ENCODE results near the gene CCDC85C. TPM values are rescaled to one million over a fixed set of nuclear protein-coding genes. Genes with fewer than 3 reads are reported as not detected.

CCDC85C gene

GRCh38 chr14:99454246-99454645 lies 149.8 kb downstream of the CCDC85C start:
- H2BK120ac ChIP-seq (ENCODE audit: low read depth, low read length): no peak overlapping the region
- H3K4ac ChIP-seq (ENCODE audit: low read depth, low read length): no peak overlapping the region
- no peak overlapping the region for H2BK5ac ChIP-seq (ENCODE audit: low read length)
- H3K27me3 ChIP-seq (ENCODE audit: insufficient read depth, low read length, poor library complexity): no peaks in the 10 kb centered on the region
- H3K18ac ChIP-seq (ENCODE audit: low read length): no peak overlapping the region
- no peaks in the 10 kb centered on the region for H3K4me1 ChIP-seq (ENCODE audit: control insufficient read depth, low read depth, low read length)
- H3K23ac ChIP-seq (ENCODE audit: low read length): no peak overlapping the region
- no peaks in the 10 kb centered on the region for H3K79me2 ChIP-seq (ENCODE audit: control insufficient read depth, insufficient read depth, low read length)
- H3K56ac ChIP-seq (ENCODE audit: low read length): no peak overlapping the region
- no peak overlapping the region for H3K27ac ChIP-seq (ENCODE audit: low read depth, low read length)
- H3K79me1 ChIP-seq (ENCODE audit: low read length): peaks cover 3% of the 10 kb centered on the region
- no peak overlapping the region for H3K9ac ChIP-seq (ENCODE audit: low read length)
- no peak overlapping the region for H3K4me2 ChIP-seq (ENCODE audit: low read length)
- no peak overlapping the region for H2AK5ac ChIP-seq (ENCODE audit: low read length)
- H2BK15ac ChIP-seq (replicated peaks; ENCODE audit: low read depth): no peak overlapping the region
- no peak overlapping the region for H4K8ac ChIP-seq (ENCODE audit: low read depth, low read length)
- no peak overlapping the region for H3K4me3 ChIP-seq (ENCODE audit: low read length)
- peaks cover 4% of the 10 kb centered on the region for H3K36me3 ChIP-seq (ENCODE audit: control insufficient read depth, insufficient read depth, low read length)
- no peak overlapping the region for H4K5ac ChIP-seq (ENCODE audit: low read length)
- DNase-seq: no peak
- no CpG with 5 or more reads among the region's 3 CpGs for WGBS (ENCODE audit: extremely low coverage, insufficient coverage, low lambda C conversion rate)

- Histone ChIP-seq H3K36me3 (ENCODE audit: control insufficient read depth, insufficient read depth, low read length) (peaks cover 6% of the 10 kb centered on the region), H2BK120ac (ENCODE audit: low read depth, low read length) (no peak overlapping the region), H3K4me3 (ENCODE audit: low read length) (no peak overlapping the region), H3K4me1 (ENCODE audit: control insufficient read depth, low read depth, low read length) (no peaks in the 10 kb centered on the region), H3K4ac (ENCODE audit: low read depth, low read length) (no peak overlapping the region), H2BK15ac (replicated peaks; ENCODE audit: low read depth) (no peak overlapping the region), H2BK5ac (ENCODE audit: low read length) (no peak overlapping the region), H3K56ac (ENCODE audit: low read length) (no peak overlapping the region), H3K18ac (ENCODE audit: low read length) (no peak overlapping the region), H3K9ac (ENCODE audit: low read length) (no peak overlapping the region), H4K8ac (ENCODE audit: low read depth, low read length) (no peak overlapping the region), H3K79me1 (ENCODE audit: low read length) (peaks cover 6% of the 10 kb centered on the region), H2AK5ac (ENCODE audit: low read length) (no peak overlapping the region), H3K79me2 (ENCODE audit: control insufficient read depth, insufficient read depth, low read length) (no peaks in the 10 kb centered on the region), H3K23ac (ENCODE audit: low read length) (no peak overlapping the region), H3K27ac (ENCODE audit: low read depth, low read length) (no peak overlapping the region), H3K4me2 (ENCODE audit: low read length) (no peak overlapping the region), H4K5ac (ENCODE audit: low read length) (no peak overlapping the region), H3K27me3 (ENCODE audit: insufficient read depth, low read length, poor library complexity) (no peaks in the 10 kb centered on the region)
- DNase-seq: no peak
- no CpG with 5 or more reads among the region's 4 CpGs for WGBS (ENCODE audit: extremely low coverage, insufficient coverage, low lambda C conversion rate)
Observed at GRCh38 chr14:99452968-99453367, 151.0 kb downstream of the CCDC85C start.

DNA sequence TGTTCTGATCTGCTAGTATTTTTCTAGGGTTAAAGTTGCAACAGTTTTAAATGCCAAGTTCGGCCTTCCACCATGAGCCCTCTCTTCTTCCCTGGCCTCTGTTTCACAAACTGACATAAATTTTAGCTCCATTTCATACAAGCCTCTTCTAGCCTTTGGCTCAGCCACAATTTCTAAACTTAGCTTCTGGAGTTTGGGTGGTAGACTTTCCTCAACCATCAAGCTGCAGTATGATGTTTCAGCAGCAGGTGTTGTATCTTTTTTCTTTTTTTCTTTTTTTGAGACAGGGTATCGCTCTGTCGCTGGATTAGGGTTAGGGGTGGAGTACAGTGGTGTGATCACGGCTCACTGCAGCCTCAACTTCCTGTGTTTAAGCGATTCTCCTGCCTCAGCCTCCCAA lies 152.8 kb downstream of the CCDC85C start:
- Histone ChIP-seq H3K27me3 (ENCODE audit: insufficient read depth, low read length, poor library complexity) (no peaks in the 10 kb centered on the region), H2AK5ac (ENCODE audit: low read length) (no peak overlapping the region), H3K18ac (ENCODE audit: low read length) (no peak overlapping the region), H4K5ac (ENCODE audit: low read length) (no peak overlapping the region), H3K56ac (ENCODE audit: low read length) (no peak overlapping the region), H3K4me3 (ENCODE audit: low read length) (no peak overlapping the region), H3K4me1 (ENCODE audit: control insufficient read depth, low read depth, low read length) (no peaks in the 10 kb centered on the region), H3K36me3 (ENCODE audit: control insufficient read depth, insufficient read depth, low read length) (peaks cover 4% of the 10 kb centered on the region), H3K4ac (ENCODE audit: low read depth, low read length) (no peak overlapping the region), H2BK5ac (ENCODE audit: low read length) (no peak overlapping the region), H3K4me2 (ENCODE audit: low read length) (no peak overlapping the region), H4K8ac (ENCODE audit: low read depth, low read length) (no peak overlapping the region), H3K27ac (ENCODE audit: low read depth, low read length) (no peak overlapping the region), H3K23ac (ENCODE audit: low read length) (no peak overlapping the region), H3K79me1 (ENCODE audit: low read length) (peaks cover 6% of the 10 kb centered on the region), H3K79me2 (ENCODE audit: control insufficient read depth, insufficient read depth, low read length) (no peaks in the 10 kb centered on the region), H2BK120ac (ENCODE audit: low read depth, low read length) (no peak overlapping the region), H2BK15ac (replicated peaks; ENCODE audit: low read depth) (no peak overlapping the region), H3K9ac (ENCODE audit: low read length) (no peak overlapping the region)
- WGBS (ENCODE audit: extremely low coverage, insufficient coverage, low lambda C conversion rate): no CpG with 5 or more reads among the region's 5 CpGs
- no peak for DNase-seq

DNA sequence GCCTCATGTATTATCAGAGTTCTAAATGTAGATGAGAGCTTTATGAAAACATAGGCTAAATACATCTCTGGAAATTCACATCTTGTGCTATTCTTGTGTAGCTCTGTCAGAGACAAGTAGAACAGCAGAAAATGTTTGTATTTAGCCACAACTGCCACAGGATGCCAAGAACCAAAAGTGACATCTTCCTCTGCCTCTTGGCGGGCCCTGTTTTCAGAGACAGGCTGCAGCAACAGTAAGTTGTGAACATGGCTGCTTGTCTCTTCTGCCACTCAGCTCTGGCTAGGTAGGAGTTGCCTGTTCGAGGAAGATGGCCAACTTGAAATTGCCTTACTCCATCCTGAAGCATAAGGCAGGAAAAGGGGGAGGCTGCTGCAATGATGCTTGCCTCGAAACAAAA lies 153.7 kb downstream of the CCDC85C start:
- Histone ChIP-seq H4K5ac (ENCODE audit: low read length) (no peak overlapping the region), H3K36me3 (ENCODE audit: control insufficient read depth, insufficient read depth, low read length) (peaks cover 4% of the 10 kb centered on the region), H3K4me1 (ENCODE audit: control insufficient read depth, low read depth, low read length) (no peaks in the 10 kb centered on the region), H2BK120ac (ENCODE audit: low read depth, low read length) (no peak overlapping the region), H2BK15ac (replicated peaks; ENCODE audit: low read depth) (no peak overlapping the region), H3K18ac (ENCODE audit: low read length) (no peak overlapping the region), H3K4me2 (ENCODE audit: low read length) (no peak overlapping the region), H2AK5ac (ENCODE audit: low read length) (no peak overlapping the region), H3K56ac (ENCODE audit: low read length) (no peak overlapping the region), H3K4ac (ENCODE audit: low read depth, low read length) (no peak overlapping the region), H3K27ac (ENCODE audit: low read depth, low read length) (no peak overlapping the region), H3K79me2 (ENCODE audit: control insufficient read depth, insufficient read depth, low read length) (no peaks in the 10 kb centered on the region), H3K4me3 (ENCODE audit: low read length) (no peak overlapping the region), H3K23ac (ENCODE audit: low read length) (no peak overlapping the region), H4K8ac (ENCODE audit: low read depth, low read length) (no peak overlapping the region), H2BK5ac (ENCODE audit: low read length) (no peak overlapping the region), H3K27me3 (ENCODE audit: insufficient read depth, low read length, poor library complexity) (no peaks in the 10 kb centered on the region), H3K79me1 (ENCODE audit: low read length) (peaks cover 6% of the 10 kb centered on the region), H3K9ac (ENCODE audit: low read length) (no peak overlapping the region)
- DNase-seq: no peak
- no CpG with 5 or more reads among the region's 3 CpGs for WGBS (ENCODE audit: extremely low coverage, insufficient coverage, low lambda C conversion rate)

Small RNA genes within 50 kb of the gene (small RNA-seq; reads per million reads assigned to genes)
- gene RF00019 (ENCODE audit: insufficient read depth): not detected
